Heart left ventricle (tissue), 16 donors: Measurements from ENCODE around the gene HAUS5. TPM values are rescaled to one million over a fixed set of nuclear protein-coding genes. Genes with fewer than 3 reads are reported as not detected.
A peak's percentile ranks its signal among the peaks of the same experiment; 100 is the strongest.

ENCODE experiments used
- ATAC-seq, 4 donors: fragments of 200-7000 bp; cut with Tn5 transposase; one replicate each; pipeline ENCODE4 v1.9.1; 2020 to 2022; ENCODE audit warnings: moderate library complexity in 4 of 4, mild to moderate bottlenecking in 3 of 4, moderate number of reproducible peaks in 1 of 4
- DNase-seq, 5 donors: peaks; one replicate each; pipeline ENCODE4 v3.0.0-alpha.2; 2020
- H3K27ac ChIP-seq, 12 donors: fragments of 200-600 bp; sonication (generic) in 4 of 12; one replicate each; pipeline versions ENCODE4 v1.5.0 to v1.8.0; 2016 to 2022; ENCODE audit warnings: mild to moderate bottlenecking in 2 of 12
- H3K27me3 ChIP-seq, 9 donors: fragments of 200-600 bp; sonication (generic) in 2 of 9; one replicate each; pipeline versions ENCODE4 v1.5.1 to v1.8.0; 2016 to 2022; ENCODE audit warnings: mild to moderate bottlenecking in 3 of 9
- H3K36me3 ChIP-seq, 9 donors: fragments of 200-600 bp; sonication (generic) in 2 of 9; one replicate each; pipeline versions ENCODE4 v1.5.0 to v1.8.0; 2018 to 2022; ENCODE audit warnings: mild to moderate bottlenecking in 2 of 9
- H3K4me1 ChIP-seq, 12 donors: fragments of 200-600 bp; sonication (generic) in 4 of 12; one replicate each; pipeline versions ENCODE4 v1.5.0 to v1.8.0; 2016 to 2022; ENCODE audit warnings: mild to moderate bottlenecking in 3 of 12
- H3K4me3 ChIP-seq, 12 donors: fragments of 200-600 bp; sonication (generic) in 4 of 12; one replicate each; pipeline versions ENCODE4 v1.5.0 to v1.8.0; 2017 to 2022; ENCODE audit warnings: mild to moderate bottlenecking in 9 of 12, moderate library complexity in 4 of 12
- H3K9me3 ChIP-seq, 12 donors: fragments of 200-600 bp; sonication (generic) in 4 of 12; one replicate each; pipeline versions ENCODE4 v1.5.0 to v1.8.0; 2016 to 2022; ENCODE audit warnings: mild to moderate bottlenecking in 1 of 12
- CTCF ChIP-seq, 12 donors: fragments of 200-600 bp; sonication (generic) in 4 of 12; IDR thresholded peaks; one replicate each; pipeline versions ENCODE4 v1.5.0 to v1.8.0; 2018 to 2022; ENCODE audit warnings: antibody characterized with exemption in 12 of 12, mild to moderate bottlenecking in 5 of 12
- POLR2A ChIP-seq, 2 donors: fragments of 450-650 bp; IDR thresholded peaks; one replicate each; pipeline ENCODE4 v1.6.1; 2017; ENCODE audit warnings: antibody characterized with exemption in 2 of 2, mild to moderate bottlenecking in 2 of 2, moderate library complexity in 2 of 2
- WGBS, 4 donors: extraction: QIAGEN DNeasy Blood & Tissue Kit in 2 of 4; methylation state at CpG; one replicate each; pipeline versions ENCODE4 v1.1.5 to v1.1.7; 2013 to 2018; 5-methylcytosine and 5-hydroxymethylcytosine counted together
- intact Hi-C, 10 donors: fragments of 100-400 bp; cut with DNase I; formaldehyde crosslinking; loops; one replicate each; pipeline versions ENCODE4 v1.11.1 to v1.14.2; 2022
- polyA plus RNA-seq, 2 donors: library from polyadenylated mRNA; stranded (reverse); fragments of 200-250 nt; gene quantifications; one replicate each; pipeline ENCODE4 v1.2.3, GENCODE V29; 2013
- total RNA-seq, 9 donors: library from RNA; depleted of rRNA in 2 of 9; stranded (reverse); fragments of >200 nt in 2 of 9; fragmentation: NEBNext Ultra II Directional in 3 of 9; extraction: Animal tissue kit (Norgen Biotek cat#: 25700) in 3 of 9; gene quantifications; one replicate each; pipeline versions ENCODE4 v1.1.0 to v1.2.4, GENCODE V29; 2016 to 2023
- donor health status: ischemic (EF 13 %, LVEDD 7.1; RV severe dilation, severe dysfunction).
- donor health status: healthy with polysubstance abuse.
- donor health status: DM: no; HTN: yes; CAD: no.
- donor health status: DM: no; HTN: no; CAD: no.
- donor health status: ischemic (EF 25% LVEDD 6.9; RV normal size, moderate dysfunction).
- donor health status: ischemic (EF 25% LVEDD 5.7; RV mildly dilated, moderate dysfunction).
- donor health status: healthy.
- donor health status: DM: yes; HTN: yes; CAD: no.
- donor health status: ischemic (EF 35%, LVEDD 5.7; RV mildly dilated, moderate dysfunction).
- donor health status: nonischemic (EF 11% LVEDD 7.7; RV severe dilation, severe dysfunction).
- donor health status: DM: yes; HTN: yes; CAD: no.
- donor health status: PGD.
- donor health status: ischemic (EF 29% LVEDD 5.4; RV normal size, mild dysfunction).
- donor health status: nonischemic (EF 23%, LVEDD 6.1; RV moderate dilation, normal function).

The HAUS5 gene
- total and polyA plus RNA-seq, 11 donors = 1.9 to 9.0 (median 3.9) TPM

DNA sequence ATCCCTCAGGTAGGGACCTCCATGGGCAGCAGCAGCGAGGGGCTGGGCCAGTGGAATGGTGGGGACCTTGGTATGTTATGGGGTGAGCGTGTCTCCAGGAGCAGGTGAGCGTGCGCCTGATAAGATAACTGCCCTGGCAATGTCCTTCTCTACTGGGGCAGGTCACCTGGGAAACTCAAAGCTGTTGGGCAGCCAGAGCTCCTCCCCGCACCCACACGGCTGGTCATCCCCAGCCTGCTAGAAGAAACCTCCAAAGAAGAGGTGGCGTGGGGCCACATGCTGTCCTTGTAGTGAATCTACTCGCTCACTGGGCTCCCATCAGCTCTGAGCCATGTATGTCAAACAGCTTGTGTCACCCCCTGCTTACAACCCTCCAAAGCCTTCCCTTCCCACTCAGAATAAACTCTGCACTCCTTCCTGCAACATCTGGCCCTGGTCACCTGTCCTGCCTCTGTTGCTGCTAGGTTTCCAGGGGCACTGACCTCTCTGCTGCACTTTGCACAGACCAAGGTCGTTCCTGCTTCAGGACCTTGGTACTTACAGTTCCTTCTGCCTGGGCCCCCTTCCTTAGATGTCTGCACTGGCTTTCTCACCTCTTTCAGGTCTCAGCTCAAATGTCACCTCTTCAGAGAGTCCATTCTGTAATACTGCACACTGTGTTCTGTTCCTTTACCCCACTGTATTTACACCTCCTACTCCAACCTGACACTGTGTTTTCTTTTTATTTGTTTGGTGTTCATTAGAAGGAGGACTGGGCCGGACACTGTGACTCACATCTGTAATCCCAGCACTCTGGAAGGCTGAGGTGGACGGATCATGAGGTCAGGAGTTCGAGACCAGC is 47.3 kb upstream of the HAUS5 start:
- Histone ChIP-seq H3K4me1 (no peaks in the 10 kb centered on the region), H3K4me3 (no peak overlapping the region), H3K27ac (no peak overlapping the region), H3K27me3 (peaks cover 0 to 40% (median 4%) of the 10 kb centered on the region in 9 donors), H3K36me3 (no peaks in the 10 kb centered on the region), H3K9me3 (no peaks in the 10 kb centered on the region)
- DNase-seq = no peak
- WGBS, 4 donors = 79 to 87% (median 81%) methylated on average over 9 to 12 of the region's 12 CpGs
- intact Hi-C loops = no loop called here
- peak in 1 of 4 donors; percentile 18 for ATAC-seq
- TF ChIP-seq CTCF (IDR thresholded peaks at IDR 0.05) (no peak), POLR2A (IDR thresholded peaks at IDR 0.05) (no peak)

DNA sequence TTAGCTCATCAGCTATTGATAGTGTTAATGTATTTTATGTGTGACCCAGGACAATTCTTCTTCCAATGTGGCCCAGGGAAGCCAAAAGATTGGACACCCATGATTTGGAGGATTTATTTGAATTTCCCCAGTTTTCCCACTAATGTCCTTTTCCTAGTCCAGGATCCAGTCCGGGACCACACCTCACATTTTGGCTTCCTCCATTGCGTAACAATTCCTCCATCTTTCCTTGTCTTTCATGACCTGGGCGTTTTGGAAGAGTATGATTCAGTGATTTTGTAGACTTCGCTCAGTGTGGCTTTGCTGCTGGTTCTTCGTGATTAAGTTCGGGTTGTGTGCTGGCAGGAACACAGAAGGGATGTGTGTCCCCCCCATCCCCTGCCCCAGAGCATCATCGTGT is 45.8 kb upstream of the HAUS5 start:
- Histone ChIP-seq H3K27ac (no peak overlapping the region), H3K27me3 (peaks cover 0 to 26% (median 3%) of the 10 kb centered on the region in 9 donors), H3K9me3 (no peaks in the 10 kb centered on the region), H3K4me3 (no peak overlapping the region), H3K36me3 (no peaks in the 10 kb centered on the region), H3K4me1 (no peaks in the 10 kb centered on the region)
- intact Hi-C loops = no loop called here
- ATAC-seq (no peak), DNase-seq (no peak)
- no peak for TF ChIP-seq CTCF (IDR thresholded peaks at IDR 0.05)
- TF ChIP-seq POLR2A (IDR thresholded peaks at IDR 0.05) = no peak
- 76 to 85% (median 83%) methylated on average over 7 of the region's 7 CpGs for WGBS, 4 donors

DNA sequence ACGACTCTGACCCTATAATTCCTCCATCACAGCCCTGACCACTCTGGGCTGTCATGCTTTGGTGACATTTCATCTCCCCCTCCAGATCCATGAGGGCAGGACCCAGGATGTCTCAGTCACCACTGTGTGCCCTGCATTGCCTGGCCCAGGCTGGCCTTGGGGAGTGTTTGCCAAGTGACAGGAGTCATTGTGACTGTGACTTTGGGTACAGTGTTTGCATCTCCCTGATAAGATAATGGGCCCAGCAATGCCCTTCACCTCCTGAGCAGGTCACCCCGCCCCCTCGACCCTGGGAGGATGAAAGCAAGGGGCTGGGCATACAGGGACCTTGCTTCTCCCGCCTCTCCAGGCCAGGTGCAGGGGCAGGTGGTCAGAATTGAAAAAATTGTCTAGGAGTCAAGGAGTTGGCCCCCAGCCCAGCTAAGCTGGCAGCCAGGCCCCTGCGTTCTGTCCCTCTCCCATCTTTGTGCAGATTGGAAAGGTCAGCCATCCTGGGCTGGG is 43.2 kb upstream of the HAUS5 start:
- H3K9me3 ChIP-seq = no peaks in the 10 kb centered on the region
- no peak overlapping the region for H3K4me3 ChIP-seq
- no peaks in the 10 kb centered on the region for H3K4me1 ChIP-seq
- intact Hi-C loops = no loop called here
- DNase-seq = no peak
- TF ChIP-seq CTCF (IDR thresholded peaks at IDR 0.05) = no peak
- no peak for TF ChIP-seq POLR2A (IDR thresholded peaks at IDR 0.05)
- ATAC-seq = no peak
- no peaks in the 10 kb centered on the region for H3K36me3 ChIP-seq
- H3K27ac ChIP-seq = no peak overlapping the region
- peaks cover 0 to 7% (median 0%) of the 10 kb centered on the region in 9 donors for H3K27me3 ChIP-seq
- WGBS, 4 donors = 57 to 64% (median 63%) methylated on average over 5 of the region's 5 CpGs

DNA sequence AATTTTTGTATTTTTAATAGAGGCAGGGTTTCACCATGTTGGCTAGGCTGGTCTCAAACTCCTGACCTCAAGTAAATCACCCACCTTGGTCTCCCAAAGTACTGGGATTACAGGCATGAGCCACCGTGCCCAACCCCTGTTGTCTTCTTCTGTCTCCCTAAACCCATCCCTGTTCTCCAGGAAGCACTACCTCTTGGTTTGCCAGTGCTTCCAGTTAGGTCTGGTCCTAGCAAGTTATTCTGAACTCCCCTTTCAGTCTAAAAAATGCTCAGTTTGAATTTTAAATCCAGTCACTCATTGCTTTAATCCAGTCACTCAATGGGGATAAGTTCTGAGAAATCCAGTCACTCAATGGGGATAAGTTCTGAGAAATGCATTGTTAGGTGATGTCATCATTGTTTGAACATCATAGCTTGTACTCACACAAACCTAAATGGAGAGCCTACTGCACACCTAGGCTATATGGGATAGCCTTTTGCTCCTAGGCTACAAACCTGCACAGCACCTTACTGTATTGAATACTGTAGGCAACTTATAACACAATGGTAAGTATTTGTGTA is 41.0 kb upstream of the HAUS5 start:
- no peaks in the 10 kb centered on the region for H3K36me3 ChIP-seq
- no peak for ATAC-seq
- peaks cover 0 to 18% (median 10%) of the 10 kb centered on the region in 12 donors for H3K9me3 ChIP-seq
- intact Hi-C loops = no loop called here
- 86 to 100% (median 92%) methylated on average over 1 of the region's 1 CpG for WGBS, 4 donors
- peaks cover 0 to 4% (median 0%) of the 10 kb centered on the region in 9 donors for H3K27me3 ChIP-seq
- DNase-seq = no peak
- H3K4me1 ChIP-seq = no peaks in the 10 kb centered on the region
- no peak overlapping the region for H3K27ac ChIP-seq
- no peak overlapping the region for H3K4me3 ChIP-seq
- TF ChIP-seq CTCF (IDR thresholded peaks at IDR 0.05) (no peak), POLR2A (IDR thresholded peaks at IDR 0.05) (no peak)
